ENCODE results near the gene PPM1J.

- TF ChIP-seq, protein P1, sequence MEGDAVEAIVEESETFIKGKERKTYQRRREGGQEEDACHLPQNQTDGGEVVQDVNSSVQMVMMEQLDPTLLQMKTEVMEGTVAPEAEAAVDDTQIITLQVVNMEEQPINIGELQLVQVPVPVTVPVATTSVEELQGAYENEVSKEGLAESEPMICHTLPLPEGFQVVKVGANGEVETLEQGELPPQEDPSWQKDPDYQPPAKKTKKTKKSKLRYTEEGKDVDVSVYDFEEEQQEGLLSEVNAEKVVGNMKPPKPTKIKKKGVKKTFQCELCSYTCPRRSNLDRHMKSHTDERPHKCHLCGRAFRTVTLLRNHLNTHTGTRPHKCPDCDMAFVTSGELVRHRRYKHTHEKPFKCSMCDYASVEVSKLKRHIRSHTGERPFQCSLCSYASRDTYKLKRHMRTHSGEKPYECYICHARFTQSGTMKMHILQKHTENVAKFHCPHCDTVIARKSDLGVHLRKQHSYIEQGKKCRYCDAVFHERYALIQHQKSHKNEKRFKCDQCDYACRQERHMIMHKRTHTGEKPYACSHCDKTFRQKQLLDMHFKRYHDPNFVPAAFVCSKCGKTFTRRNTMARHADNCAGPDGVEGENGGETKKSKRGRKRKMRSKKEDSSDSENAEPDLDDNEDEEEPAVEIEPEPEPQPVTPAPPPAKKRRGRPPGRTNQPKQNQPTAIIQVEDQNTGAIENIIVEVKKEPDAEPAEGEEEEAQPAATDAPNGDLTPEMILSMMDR (IDR thresholded peaks at IDR 0.05 in 2 of 3, conservative IDR thresholded peaks at IDR 0.05 in 1 of 3; ENCODE audit: insufficient read depth in 2 of 3, low read depth in 1 of 3, low read length in 3 of 3) = no peak
- TF ChIP-seq BHLHE40 (IDR thresholded peaks at IDR 0.05; ENCODE audit: low read length) = no peak
- no peak for TF ChIP-seq POLR2A (conservative IDR thresholded peaks at IDR 0.05)
- TF ChIP-seq PCBP2 (IDR thresholded peaks at IDR 0.05; ENCODE audit: low read depth, low read length, poor library complexity, severe bottlenecking) = no peak
- no peak for TF ChIP-seq CREBBP (IDR thresholded peaks at IDR 0.05; ENCODE audit: low read depth, low read length)
- TF ChIP-seq POLR2AphosphoS5 (IDR thresholded peaks at IDR 0.05; ENCODE audit: control insufficient read depth, insufficient read depth, low read depth, low read length) = no peak
- TF ChIP-seq, protein P2, sequence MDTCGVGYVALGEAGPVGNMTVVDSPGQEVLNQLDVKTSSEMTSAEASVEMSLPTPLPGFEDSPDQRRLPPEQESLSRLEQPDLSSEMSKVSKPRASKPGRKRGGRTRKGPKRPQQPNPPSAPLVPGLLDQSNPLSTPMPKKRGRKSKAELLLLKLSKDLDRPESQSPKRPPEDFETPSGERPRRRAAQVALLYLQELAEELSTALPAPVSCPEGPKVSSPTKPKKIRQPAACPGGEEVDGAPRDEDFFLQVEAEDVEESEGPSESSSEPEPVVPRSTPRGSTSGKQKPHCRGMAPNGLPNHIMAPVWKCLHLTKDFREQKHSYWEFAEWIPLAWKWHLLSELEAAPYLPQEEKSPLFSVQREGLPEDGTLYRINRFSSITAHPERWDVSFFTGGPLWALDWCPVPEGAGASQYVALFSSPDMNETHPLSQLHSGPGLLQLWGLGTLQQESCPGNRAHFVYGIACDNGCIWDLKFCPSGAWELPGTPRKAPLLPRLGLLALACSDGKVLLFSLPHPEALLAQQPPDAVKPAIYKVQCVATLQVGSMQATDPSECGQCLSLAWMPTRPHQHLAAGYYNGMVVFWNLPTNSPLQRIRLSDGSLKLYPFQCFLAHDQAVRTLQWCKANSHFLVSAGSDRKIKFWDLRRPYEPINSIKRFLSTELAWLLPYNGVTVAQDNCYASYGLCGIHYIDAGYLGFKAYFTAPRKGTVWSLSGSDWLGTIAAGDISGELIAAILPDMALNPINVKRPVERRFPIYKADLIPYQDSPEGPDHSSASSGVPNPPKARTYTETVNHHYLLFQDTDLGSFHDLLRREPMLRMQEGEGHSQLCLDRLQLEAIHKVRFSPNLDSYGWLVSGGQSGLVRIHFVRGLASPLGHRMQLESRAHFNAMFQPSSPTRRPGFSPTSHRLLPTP (IDR thresholded peaks at IDR 0.05; ENCODE audit: borderline replicate concordance, extremely low read depth, insufficient read length) = no peak
- no peak for TF ChIP-seq ZNF79 (CRISPR knock-in tag; IDR thresholded peaks at IDR 0.05; ENCODE audit: low read depth)
- no peak for TF ChIP-seq ATF6 (CRISPR knock-in tag; IDR thresholded peaks at IDR 0.05)
- no peak for TF ChIP-seq ZNF121 (CRISPR knock-in tag; conservative IDR thresholded peaks at IDR 0.05)
- TF ChIP-seq MXD1 (CRISPR knock-in tag; IDR thresholded peaks at IDR 0.05; ENCODE audit: borderline replicate concordance, poor library complexity, severe bottlenecking) = no peak
- TF ChIP-seq ZNF408 (CRISPR knock-in tag; IDR thresholded peaks at IDR 0.05; ENCODE audit: low read depth) = no peak
Observed at GRCh38 chr1:112696578-112697314, 18.4 kb downstream of the PPM1J start.
